HT-29 (cell line): ENCODE results near the gene AADACL4. TPM values are rescaled to one million over a fixed set of nuclear protein-coding genes. Genes with fewer than 3 reads are reported as not detected.
"Not testable (repeated sequence)": the region's sequence is repeated elsewhere in the genome, so short reads cannot be mapped to it uniquely, and the experiment has no call there.

Experiments
- DNase-seq: peaks from one replicate; pipeline ENCODE4 v3.0.0-alpha.2; 2015; ENCODE audit warnings: low spot score
- small RNA-seq: library from RNA; depleted of rRNA; stranded (forward); fragments of <200 nt; gene quantifications from one replicate; pipeline ENCODE3, GENCODE V24; 2014
- total RNA-seq: library from RNA; depleted of rRNA; stranded (reverse); fragments of >200 nt; shearing (Covaris generic); gene quantifications from 2 replicates; pipeline ENCODE4 v1.2.3, GENCODE V29; 2014; rRNA removed

The AADACL4 gene
- total RNA-seq, 1 experiment from 2014 or later = not detected

DNA sequence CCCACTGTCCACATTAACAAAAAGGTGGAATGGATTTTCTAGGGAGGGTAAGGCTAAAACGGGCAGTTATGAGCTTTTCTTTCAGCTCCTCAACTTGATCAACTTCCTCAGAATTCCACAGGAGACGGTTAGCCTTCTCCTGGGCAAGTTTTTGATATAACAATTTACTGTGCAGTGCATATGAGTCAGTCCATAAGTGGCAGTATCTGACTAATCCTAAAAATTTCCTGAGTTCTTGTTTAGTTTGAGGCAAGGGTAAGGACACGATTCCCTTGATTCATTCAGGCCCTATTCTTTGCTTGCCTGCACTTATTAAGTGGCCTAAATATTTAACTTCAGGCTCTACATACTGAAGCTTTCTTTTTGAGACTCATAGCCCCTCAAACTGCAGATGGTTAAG, 65.8 kb downstream of the AADACL4 start:
- DNase-seq = no peak

DNA sequence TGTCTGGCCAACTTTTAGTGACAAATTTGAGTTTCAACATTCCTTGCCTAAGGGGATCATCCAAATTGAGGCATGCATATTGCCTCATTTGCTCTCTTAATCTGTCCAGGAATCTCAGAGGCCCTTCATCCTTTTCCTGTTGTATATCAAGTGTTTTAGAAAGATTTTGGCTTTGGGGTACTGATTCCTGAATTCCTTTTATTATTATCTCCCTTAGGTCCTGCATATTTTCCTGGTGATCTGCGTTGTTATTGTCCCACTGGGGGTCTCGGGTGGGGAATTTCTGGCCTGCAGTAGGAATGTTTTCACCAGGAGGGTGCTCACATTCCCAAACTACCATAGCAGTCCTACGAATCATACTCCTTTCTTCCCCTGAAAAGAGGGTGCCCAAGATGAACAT, 67.7 kb downstream of the AADACL4 start:
- no peak for DNase-seq

DNA sequence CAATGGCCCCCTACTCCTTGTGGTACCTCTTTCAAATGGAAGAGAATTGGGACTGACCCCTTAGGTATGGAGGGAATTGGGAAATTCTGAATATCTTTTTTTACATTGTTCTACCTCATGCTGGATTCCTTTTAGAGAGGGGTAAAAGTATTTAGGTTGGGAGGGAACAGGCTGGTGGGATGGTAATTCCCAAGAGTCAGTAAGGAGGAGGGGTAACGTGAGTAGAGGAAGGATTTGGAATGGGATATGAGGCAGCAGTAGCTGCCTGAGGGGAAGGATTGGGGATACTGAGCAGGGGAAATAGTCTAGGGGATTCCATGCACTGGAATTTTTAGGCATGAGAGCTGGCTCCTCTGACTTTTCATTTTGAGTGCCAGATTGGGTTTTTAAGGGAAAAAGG, 68.2 kb downstream of the AADACL4 start:
- no peak for DNase-seq

- DNase-seq = no peak
These were observed 69.0 kb downstream of the AADACL4 start for GRCh38 chr1:12712929-12713328.

- DNase-seq = not testable (repeated sequence)
These were observed 69.8 kb downstream of the AADACL4 start for GRCh38 chr1:12713651-12714050.

GRCh38 chr1:12714710-12715475, 71.0 kb downstream of the AADACL4 start:
- no peak for DNase-seq

GRCh38 chr1:12715896-12716437, 72.1 kb downstream of the AADACL4 start, which contains the start of gene AADACL3:
Gene AADACL3 (plus strand): TSS chr1:12716110. CDS start chr1:12716177, 67 bp downstream.
- no peak for DNase-seq

Small RNA genes within 50 kb of the gene (small RNA-seq; reads per million reads assigned to genes)
- gene AC244670.1 = not detected

Other genes starting within 250 kb of the AADACL4 start
- 84.8 and 90.2 TPM in 2 replicates for gene DHRS3, start 25.9 kb upstream of the AADACL4 start, total RNA-seq
- not detected in 2 replicates for gene AADACL3, start 72.0 kb downstream of the AADACL4 start, total RNA-seq
- not detected in 2 replicates for gene CFAP107, start 102.1 kb downstream of the AADACL4 start, total RNA-seq
- not detected in 2 replicates for gene PRAMEF12, start 129.7 kb downstream of the AADACL4 start, total RNA-seq
- gene PRAMEF1, start 147.3 kb downstream of the AADACL4 start, total RNA-seq = not detected in 2 replicates
- gene PRAMEF11, start 187.3 kb downstream of the AADACL4 start, total RNA-seq = not detected in 2 replicates
- not detected in 2 replicates for gene HNRNPCL1, start 204.6 kb downstream of the AADACL4 start, total RNA-seq
- gene PRAMEF2, start 213.0 kb downstream of the AADACL4 start, total RNA-seq = not detected in 2 replicates
- gene PRAMEF4, start 242.1 kb downstream of the AADACL4 start, total RNA-seq = not detected in 2 replicates